PC-3 (cell line): Measurements from ENCODE around the gene HRH2. TPM values are rescaled to one million over a fixed set of nuclear protein-coding genes. Genes with fewer than 3 reads are reported as not detected.

ENCODE experiments used
- ATAC-seq: fragments of 200-7000 bp; cut with Tn5 transposase; 2 replicates; pipeline ENCODE4 v1.9.1; 2020; ENCODE audit warnings: mild to moderate bottlenecking, moderate library complexity
- BruUV-seq: library from RNA; stranded (reverse); fragments of 400-500 nt; replicated peaks from 2 replicates; lab custom pipeline; 2021; lab: Mats Ljungman, UMichigan
- CTCF ChIA-PET: fragments of 300-600 bp; sonication (Branson Sonifier 250); formaldehyde crosslinking; loops from one replicate; lab custom pipeline; 2022; ENCODE audit warnings: antibody characterized with exemption; lab: Charles Lee
- POLR2A ChIA-PET: fragments of 300-600 bp; sonication (Branson Sonifier 250); formaldehyde crosslinking; loops from one replicate; lab custom pipeline; 2022; ENCODE audit warnings: antibody characterized with exemption; ENCODE audit not compliant: unreplicated experiment; lab: Charles Lee
- DNase-seq: peaks from one replicate; pipeline ENCODE4 v3.0.0-alpha.2; 2015
- H2AFZ ChIP-seq: fragments of 300-600 bp; sonication (generic); 2 replicates; pipeline ENCODE4 v1.6.0; 2016; ENCODE audit warnings: antibody characterized with exemption, low read length
- H3F3A ChIP-seq: fragments of 300-600 bp; sonication (generic); one replicate; pipeline ENCODE4 v1.6.0; 2017; ENCODE audit warnings: antibody characterized with exemption, low read length, control low read depth, mild to moderate bottlenecking; ENCODE audit not compliant: unreplicated experiment
- H3K27ac ChIP-seq: fragments of 300-600 bp; sonication (generic); 2 replicates; pipeline ENCODE4 v1.5.1; 2016; ENCODE audit warnings: mild to moderate bottlenecking, low read length
- H3K27me3 ChIP-seq: fragments of 300-600 bp; sonication (generic); 2 replicates; pipeline ENCODE4 v1.6.1; 2016; ENCODE audit warnings: low read length, mixed read lengths
- H3K36me3 ChIP-seq: fragments of 300-600 bp; sonication (generic); 2 replicates; pipeline ENCODE4 v1.6.1; 2016; ENCODE audit warnings: low read depth, mixed run types, low read length, mixed read lengths
- H3K4me1 ChIP-seq: fragments of 300-600 bp; sonication (generic); 2 replicates; pipeline ENCODE4 v1.5.1; 2016; ENCODE audit warnings: low read length; ENCODE audit not compliant: insufficient read depth
- H3K4me2 ChIP-seq: fragments of 300-600 bp; sonication (generic); 2 replicates; pipeline ENCODE4 v1.6.0; 2016; ENCODE audit warnings: low read length
- H3K4me3 ChIP-seq: fragments of 300-600 bp; sonication (generic); 2 replicates; pipeline ENCODE4 v1.5.1; 2016; ENCODE audit warnings: mild to moderate bottlenecking, low read length, mixed read lengths
- H3K79me2 ChIP-seq: fragments of 300-600 bp; sonication (generic); 2 replicates; pipeline ENCODE4 v1.6.1; 2017; ENCODE audit warnings: low read length, mixed read lengths
- H3K9ac ChIP-seq: fragments of 300-600 bp; sonication (generic); 2 replicates; pipeline ENCODE4 v1.6.0; 2016; ENCODE audit warnings: mild to moderate bottlenecking, low read length
- H3K9me2 ChIP-seq: fragments of 300-600 bp; sonication (generic); replicated peaks from 2 replicates; pipeline ENCODE4 v1.6.1; 2016; ENCODE audit warnings: mixed run types, low read length, mixed read lengths
- H3K9me3 ChIP-seq: fragments of 300-600 bp; sonication (generic); 2 replicates; pipeline ENCODE4 v1.6.1; 2016; ENCODE audit warnings: low read length, mixed read lengths
- H4K20me1 ChIP-seq: fragments of 300-600 bp; sonication (generic); 2 replicates; pipeline ENCODE4 v1.6.1; 2016; ENCODE audit warnings: low read length, mixed read lengths
- EZH2 ChIP-seq: fragments of 300-600 bp; sonication (generic); IDR thresholded peaks from one replicate; pipeline ENCODE4 v1.6.1; 2017; ENCODE audit warnings: antibody characterized with exemption, mild to moderate bottlenecking, low read length; ENCODE audit not compliant: unreplicated experiment
- EZH2phosphoT487 ChIP-seq: fragments of 300-600 bp; sonication (generic); IDR thresholded peaks from 2 replicates; pipeline ENCODE4 v1.6.1; 2018; ENCODE audit warnings: mild to moderate bottlenecking, antibody characterized with exemption, low read length, borderline replicate concordance
- intact Hi-C: fragments of 100-400 bp; cut with micrococcal nuclease; formaldehyde crosslinking; loops from 2 replicates; pipeline ENCODE4 v1.9.0; 2023
- total RNA-seq: library from RNA; depleted of rRNA; stranded (reverse); fragments of >200 nt; gene quantifications from 2 replicates; pipeline ENCODE4 v1.2.3, GENCODE V29; 2014
- TF ChIP-seq, protein P1 (sequence below): fragments of 300-600 bp; sonication (generic); conservative IDR thresholded peaks from 2 replicates; pipeline ENCODE4 v1.5.1; 2017; ENCODE audit warnings: antibody characterized with exemption, low read depth, mild to moderate bottlenecking, low read length

The HRH2 gene
- total RNA-seq, 1 experiment from 2014 or later = not detected

DNA sequence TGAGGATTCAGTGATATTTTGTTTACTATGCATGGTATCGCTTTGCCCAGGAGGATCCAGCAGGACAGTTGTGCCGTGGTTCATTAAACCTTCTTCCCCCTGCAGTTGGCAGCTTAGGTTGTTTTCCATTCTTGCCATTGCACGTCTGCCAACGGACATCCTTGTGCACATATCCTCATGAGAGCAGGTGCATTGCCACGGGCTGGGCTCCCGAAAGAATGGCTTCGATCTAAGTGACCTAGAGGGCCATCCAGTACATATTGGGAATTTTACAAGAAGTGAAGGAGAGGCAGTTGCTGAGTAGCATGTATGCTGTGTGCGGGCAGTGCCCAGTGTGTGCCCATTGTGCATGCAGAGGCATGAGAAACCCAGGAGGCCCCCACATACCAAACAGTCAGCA is 22.1 kb downstream of the HRH2 start:
- BruUV-seq = no TSS peak
- H3K79me2 ChIP-seq = no peaks in the 10 kb centered on the region
- H3K27ac ChIP-seq = no peak overlapping the region
- H2AFZ ChIP-seq = no peak overlapping the region
- no peaks in the 10 kb centered on the region for H3F3A ChIP-seq
- DNase-seq (no peak), ATAC-seq (no peak)
- H3K9me3 ChIP-seq = no peaks in the 10 kb centered on the region
- no peaks in the 10 kb centered on the region for H4K20me1 ChIP-seq
- CTCF ChIA-PET = no interaction called here
- H3K27me3 ChIP-seq = peaks cover 80% of the 10 kb centered on the region
- TF ChIP-seq, protein P1, sequence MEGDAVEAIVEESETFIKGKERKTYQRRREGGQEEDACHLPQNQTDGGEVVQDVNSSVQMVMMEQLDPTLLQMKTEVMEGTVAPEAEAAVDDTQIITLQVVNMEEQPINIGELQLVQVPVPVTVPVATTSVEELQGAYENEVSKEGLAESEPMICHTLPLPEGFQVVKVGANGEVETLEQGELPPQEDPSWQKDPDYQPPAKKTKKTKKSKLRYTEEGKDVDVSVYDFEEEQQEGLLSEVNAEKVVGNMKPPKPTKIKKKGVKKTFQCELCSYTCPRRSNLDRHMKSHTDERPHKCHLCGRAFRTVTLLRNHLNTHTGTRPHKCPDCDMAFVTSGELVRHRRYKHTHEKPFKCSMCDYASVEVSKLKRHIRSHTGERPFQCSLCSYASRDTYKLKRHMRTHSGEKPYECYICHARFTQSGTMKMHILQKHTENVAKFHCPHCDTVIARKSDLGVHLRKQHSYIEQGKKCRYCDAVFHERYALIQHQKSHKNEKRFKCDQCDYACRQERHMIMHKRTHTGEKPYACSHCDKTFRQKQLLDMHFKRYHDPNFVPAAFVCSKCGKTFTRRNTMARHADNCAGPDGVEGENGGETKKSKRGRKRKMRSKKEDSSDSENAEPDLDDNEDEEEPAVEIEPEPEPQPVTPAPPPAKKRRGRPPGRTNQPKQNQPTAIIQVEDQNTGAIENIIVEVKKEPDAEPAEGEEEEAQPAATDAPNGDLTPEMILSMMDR = no peak
- TF ChIP-seq EZH2 = no peak
- no peak for TF ChIP-seq EZH2phosphoT487
- no peaks in the 10 kb centered on the region for H3K36me3 ChIP-seq
- no peaks in the 10 kb centered on the region for H3K4me1 ChIP-seq
- POLR2A ChIA-PET = no interaction called here
- no peak overlapping the region for H3K4me2 ChIP-seq
- H3K9me2 ChIP-seq = no peaks in the 10 kb centered on the region
- no peak overlapping the region for H3K9ac ChIP-seq
- intact Hi-C loops = no loop called here
- H3K4me3 ChIP-seq = no peak overlapping the region

GRCh38 chr5:175680463-175680862 is 22.6 kb downstream of the HRH2 start:
- H3K36me3 ChIP-seq = no peaks in the 10 kb centered on the region
- H3K4me3 ChIP-seq = no peak overlapping the region
- no peak overlapping the region for H2AFZ ChIP-seq
- H3K9ac ChIP-seq = no peak overlapping the region
- DNase-seq (no peak), ATAC-seq (no peak)
- H3K27ac ChIP-seq = no peak overlapping the region
- no peaks in the 10 kb centered on the region for H3K4me1 ChIP-seq
- H3K9me3 ChIP-seq = no peaks in the 10 kb centered on the region
- no peaks in the 10 kb centered on the region for H3F3A ChIP-seq
- H4K20me1 ChIP-seq = no peaks in the 10 kb centered on the region
- ChIA-PET CTCF (no interaction called here), POLR2A (no interaction called here)
- BruUV-seq = no TSS peak
- TF ChIP-seq EZH2phosphoT487 = no peak
- TF ChIP-seq, protein P1 = no peak
- TF ChIP-seq EZH2 = no peak
- H3K27me3 ChIP-seq = peaks cover 80% of the 10 kb centered on the region
- no peak overlapping the region for H3K4me2 ChIP-seq
- intact Hi-C loops = no loop called here
- H3K79me2 ChIP-seq = no peaks in the 10 kb centered on the region
- H3K9me2 ChIP-seq = no peaks in the 10 kb centered on the region

- ATAC-seq (no peak), DNase-seq (no peak)
- H3K79me2 ChIP-seq = no peaks in the 10 kb centered on the region
- H3K36me3 ChIP-seq = no peaks in the 10 kb centered on the region
- no peak overlapping the region for H3K9ac ChIP-seq
- no peak overlapping the region for H3K4me2 ChIP-seq
- H4K20me1 ChIP-seq = no peaks in the 10 kb centered on the region
- TF ChIP-seq EZH2phosphoT487 = no peak
- TF ChIP-seq, protein P1 = no peak
- BruUV-seq = no TSS peak
- ChIA-PET CTCF (no interaction called here), POLR2A (no interaction called here)
- H3K4me3 ChIP-seq = no peak overlapping the region
- no peaks in the 10 kb centered on the region for H3K9me3 ChIP-seq
- intact Hi-C loops = no loop called here
- H3K27ac ChIP-seq = no peak overlapping the region
- no peaks in the 10 kb centered on the region for H3K4me1 ChIP-seq
- H3K9me2 ChIP-seq = no peaks in the 10 kb centered on the region
- H3F3A ChIP-seq = no peaks in the 10 kb centered on the region
- peaks cover 79% of the 10 kb centered on the region for H3K27me3 ChIP-seq
- no peak overlapping the region for H2AFZ ChIP-seq
Observed at GRCh38 chr5:175681045-175681967, 23.4 kb downstream of the HRH2 start.
